K562 (cell line): ENCODE data around the gene C2orf92. TPM values are rescaled to one million over a fixed set of nuclear protein-coding genes. Genes with fewer than 3 reads are reported as not detected.

Experiments
- ATAC-seq: fragments of 200-7000 bp; cut with Tn5 transposase; 3 replicates; pipeline ENCODE4 v1.9.1; 2020; ENCODE audit warnings: moderate library complexity
- BruUV-seq: library from RNA; stranded (reverse); fragments of 400-500 nt; replicated peaks from 2 replicates; lab custom pipeline; 2021; lab: Mats Ljungman, UMichigan
- CTCF ChIA-PET: fragments of 300-600 bp; formaldehyde crosslinking; extraction: SDS; loops from one replicate; lab custom pipeline; 2021; ENCODE audit warnings: low intra/inter-chr PET ratio; lab: Yijun Ruan, JAX
- POLR2A ChIA-PET: fragments of 300-600, 350-650 bp; sonication (Branson Sonifier 250); formaldehyde crosslinking; extraction: SDS; loops from one replicate; lab custom pipeline; 2021; ENCODE audit warnings: antibody characterized with exemption, inconsistent platforms; lab: Yijun Ruan, JAX
- DNase-seq, 4 experiments: peaks; one replicate each; pipeline versions ENCODE4 v3.0.0 to v3.0.0-alpha.2; 2011 to 2018; ENCODE audit warnings: low spot score in 3 of 4, mixed read lengths in 3 of 4; ENCODE audit errors: extremely low read depth in 1 of 4
- FAIRE-seq: peaks from 2 replicates; lab custom pipeline; 2011; peaks lifted over from hg19 to GRCh38; lab: Jason Lieb, UNC
- H2AFZ ChIP-seq: 2 replicates; pipeline ENCODE4 v1.6.0; 2011; ENCODE audit warnings: low read depth, low read length, control low read depth, inconsistent platforms
- H3K27ac ChIP-seq: fragments of 200-600 bp; 3 replicates; pipeline ENCODE4 v1.8.0; 2011; ENCODE audit warnings: low read depth, mild to moderate bottlenecking, control low read depth, inconsistent platforms, low read length, moderate library complexity, mixed read lengths; ENCODE audit errors: extremely low read depth
- H3K27me3 ChIP-seq, 2 experiments: fragments of 300-600 bp in 1 of 2; 2 replicates in 1 of 2; 3 replicates in 1 of 2; pipeline versions ENCODE4 v1.6.0 to v1.8.0; 2011; ENCODE audit warnings: inconsistent platforms in 2 of 2, low read length in 2 of 2, mild to moderate bottlenecking in 1 of 2, mixed read lengths in 1 of 2, moderate library complexity in 1 of 2; ENCODE audit not compliant: control insufficient read depth in 2 of 2, insufficient read depth in 2 of 2
- H3K36me3 ChIP-seq: fragments of 300-600 bp; 3 replicates; pipeline ENCODE4 v1.8.0; 2011; ENCODE audit warnings: mild to moderate bottlenecking, low read length, inconsistent platforms; ENCODE audit not compliant: control insufficient read depth, insufficient read depth
- H3K4me1 ChIP-seq, 2 experiments: fragments of 200-600 bp in 1 of 2; replicated peaks in 1 of 2; 2 replicates in 1 of 2; 3 replicates in 1 of 2; pipeline versions ENCODE4 v1.5.1 to v1.8.0; 2011; ENCODE audit warnings: inconsistent platforms in 2 of 2, low read length in 2 of 2, mild to moderate bottlenecking in 1 of 2, mixed read lengths in 1 of 2, moderate library complexity in 1 of 2; ENCODE audit not compliant: control insufficient read depth in 2 of 2, insufficient read depth in 2 of 2
- H3K4me2 ChIP-seq: 2 replicates; pipeline ENCODE4 v1.6.1; 2011; ENCODE audit warnings: low read length, control low read depth, inconsistent platforms, mixed read lengths; ENCODE audit not compliant: insufficient read depth
- H3K4me3 ChIP-seq: fragments of 200-600 bp; sonication (generic), shearing (Covaris generic); 2 replicates; pipeline ENCODE4 v1.5.1; 2016; ENCODE audit warnings: control low read depth, inconsistent platforms
- H3K79me2 ChIP-seq: fragments of 200-600 bp; 3 replicates; pipeline ENCODE4 v1.8.0; 2011; ENCODE audit warnings: low read length, inconsistent platforms; ENCODE audit not compliant: control insufficient read depth, insufficient read depth
- H3K9ac ChIP-seq, 2 experiments: 2 replicates each; pipeline versions ENCODE4 v1.6.0 to v1.6.1; 2011; ENCODE audit warnings: low read depth in 2 of 2, low read length in 2 of 2, control low read depth in 1 of 2, inconsistent platforms in 1 of 2, mild to moderate bottlenecking in 1 of 2, mixed read lengths in 1 of 2; ENCODE audit not compliant: insufficient read depth in 1 of 2
- H3K9me1 ChIP-seq: one replicate; pipeline ENCODE4 v1.6.0; 2011; ENCODE audit warnings: inconsistent platforms, mild to moderate bottlenecking, low read length, moderate library complexity; ENCODE audit not compliant: control insufficient read depth, insufficient read depth
- H3K9me3 ChIP-seq: replicated peaks from 2 replicates; pipeline ENCODE4 v1.5.1; 2011; ENCODE audit warnings: low read depth, low read length, inconsistent platforms; ENCODE audit not compliant: control insufficient read depth, insufficient read depth
- H4K20me1 ChIP-seq: replicated peaks from 2 replicates; pipeline ENCODE4 v1.6.1; 2011; ENCODE audit warnings: low read length, inconsistent platforms, mixed read lengths; ENCODE audit not compliant: control insufficient read depth, insufficient read depth
- ETS1 ChIP-seq: conservative IDR thresholded peaks from 2 replicates; pipeline ENCODE4 v1.6.1; 2011; ENCODE audit warnings: low read depth, mild to moderate bottlenecking, low read length; ENCODE audit not compliant: control insufficient read depth
- KLF1 ChIP-seq: fragments of 450-650 bp; IDR thresholded peaks from 2 replicates; pipeline ENCODE4 v1.6.1; 2016; ENCODE audit warnings: missing genetic modification characterization, missing compliant biosample characterization
- MTA3 ChIP-seq: fragments of 450-650 bp; formaldehyde crosslinking; IDR thresholded peaks from 2 replicates; pipeline ENCODE4 v1.6.1; 2017; ENCODE audit warnings: mild to moderate bottlenecking, borderline replicate concordance
- NR2C1 ChIP-seq, 2 experiments: fragments of 450-650 bp; IDR thresholded peaks; 2 replicates each; pipeline ENCODE4 v1.6.1; 2017; ENCODE audit warnings: mild to moderate bottlenecking in 2 of 2, antibody characterized with exemption in 1 of 2, inconsistent platforms in 1 of 2, missing compliant biosample characterization in 1 of 2, missing genetic modification characterization in 1 of 2
- SIN3A ChIP-seq, 2 experiments: fragments of 150-350 bp in 1 of 2; IDR thresholded peaks; 2 replicates each; pipeline ENCODE4 v1.6.1; 2011 to 2016; ENCODE audit warnings: borderline replicate concordance in 2 of 2, low read depth in 2 of 2, low read length in 2 of 2, mild to moderate bottlenecking in 2 of 2, moderate library complexity in 2 of 2; ENCODE audit not compliant: control insufficient read depth in 1 of 2
- SUPT5H ChIP-seq: fragments of 450-650 bp; IDR thresholded peaks from 2 replicates; pipeline ENCODE4 v1.6.1; 2016
- ZBTB8A ChIP-seq: fragments of 450-650 bp; IDR thresholded peaks from 2 replicates; pipeline ENCODE4 v1.6.1; 2018; ENCODE audit warnings: mild to moderate bottlenecking, moderate library complexity; ENCODE audit not compliant: partially characterized antibody
- ZNF76 ChIP-seq: fragments of 250-450 bp; sonication (Bioruptor Pico); IDR thresholded peaks from 2 replicates; pipeline ENCODE4 v1.4.0; 2020; ENCODE audit warnings: mild to moderate bottlenecking, moderate library complexity, borderline replicate concordance
- WGBS: fragments of 100-300 bp; shearing (Covaris generic); methylation state at CpG from one replicate; pipeline ENCODE4 v1.1.6; 2016; ENCODE audit warnings: low coverage, mixed read lengths; ENCODE audit not compliant: insufficient coverage; ENCODE audit errors: missing lambda C conversion rate; 5-methylcytosine and 5-hydroxymethylcytosine counted together
- in situ Hi-C: fragments of 300-500 bp; cut with MboI; formaldehyde crosslinking; loops from 4 replicates; pipeline ENCODE4 v1.15.0; 2018; ENCODE audit warnings: inconsistent platforms, mixed read lengths
- intact Hi-C: fragments of 100-400 bp; cut with micrococcal nuclease; formaldehyde crosslinking; loops from 2 replicates; pipeline ENCODE4 v1.14.2; 2022
- polyA plus RNA-seq, 8 experiments: library from polyadenylated mRNA; depleted of rRNA in 4 of 8; stranded (reverse) in 5 of 8; unstranded in 3 of 8; fragments of >200 nt; fragmentation: Nextera tagmentation in 2 of 8; fragmentation: Illumina TruSeq in 1 of 8; extraction: Ambion mirVana in 2 of 8; extraction: Trizol in 1 of 8; gene quantifications; 2 replicates each; pipeline versions ENCODE4 v1.2.1 to v1.2.3, GENCODE V29; 2011 to 2014; ENCODE audit warnings: inconsistent platforms in 1 of 8, missing spikeins in 1 of 8
- total RNA-seq, 7 experiments: library from RNA; depleted of rRNA in 6 of 7; stranded (reverse); fragments of >200 nt in 6 of 7; fragmentation: Illumina TruSeq in 2 of 7; extraction: Trizol in 2 of 7; gene quantifications; 2 replicates each; pipeline versions ENCODE4 v1.2.1 to v1.2.3, GENCODE V29; 2011 to 2021; ENCODE audit warnings: low replicate concordance in 1 of 7

Gene C2orf92
- total and polyA plus RNA-seq, 9 of the 15 experiments (the other 6 are each of a cell fraction or from before 2014, with no cell fraction given) = 0.65 to 6.8 (median 3.6) TPM

DNA sequence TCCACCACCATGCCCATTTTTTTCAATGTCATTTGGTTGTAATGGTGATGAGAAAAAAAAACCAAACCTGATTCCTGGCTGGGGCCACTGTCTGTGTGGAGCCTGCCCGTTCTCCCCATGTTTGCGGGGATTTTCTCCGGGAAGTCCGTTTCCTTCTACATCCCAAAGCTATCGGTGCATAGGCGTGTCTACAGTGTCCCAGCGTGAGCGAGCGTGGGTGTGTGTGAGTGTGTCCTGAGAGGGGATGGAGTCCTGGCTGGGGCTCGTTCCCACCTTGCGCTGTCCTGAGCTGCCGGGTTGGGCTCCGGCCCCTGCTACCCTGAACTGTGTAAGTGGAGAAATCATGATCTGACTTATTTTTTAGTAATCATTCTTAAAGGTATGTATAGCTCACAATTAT is 36.6 kb downstream of the C2orf92 start:
- no peak overlapping the region for H3K9ac ChIP-seq
- peaks cover 9 to 18% of the 10 kb centered on the region in 2 experiments for H3K4me1 ChIP-seq
- no TSS peak for BruUV-seq
- H2AFZ ChIP-seq = no peak overlapping the region
- no peaks in the 10 kb centered on the region for H3K36me3 ChIP-seq
- DNase-seq (no peak), ATAC-seq (no peak), FAIRE-seq (no peak)
- no peak overlapping the region for H3K4me3 ChIP-seq
- H3K27ac ChIP-seq = no peak overlapping the region
- H3K9me3 ChIP-seq = no peaks in the 10 kb centered on the region; the same call in 1 of the 2 replicates
- CTCF ChIA-PET = interaction anchor here (0.6 kb wide), 1 partner anchor 1419 kb away, joined by 5 read pairs; no protein-coding TSS in a partner anchor
- no peaks in the 10 kb centered on the region for H3K27me3 ChIP-seq
- POLR2A ChIA-PET = no interaction called here
- WGBS = 59% methylated on average over 13 of the region's 13 CpGs
- H3K79me2 ChIP-seq = no peaks in the 10 kb centered on the region
- no peaks in the 10 kb centered on the region for H3K9me1 ChIP-seq
- no peaks in the 10 kb centered on the region for H4K20me1 ChIP-seq
- no peak overlapping the region for H3K4me2 ChIP-seq
- TF ChIP-seq SUPT5H (no peak), MTA3 (no peak), ZBTB8A (no peak), ETS1 (no peak), ZNF76 (CRISPR knock-in tag) (no peak), SIN3A (IDR thresholded peaks at IDR 0.05; ENCODE audit: borderline replicate concordance in 2 of 2, control insufficient read depth in 1 of 2, low read depth in 2 of 2, low read length in 2 of 2) (no peak), NR2C1 (IDR thresholded peaks at IDR 0.05) (no peak), NR2C1 (tag; IDR thresholded peaks at IDR 0.05) (no peak), KLF1 (tag) (no peak)
- in situ Hi-C loops (no loop called here), intact Hi-C loops (loop anchor here (10.0 kb wide), 1 partner anchor 679 kb away; no protein-coding TSS in a partner anchor)
